Right lobe of liver (tissue), 4 donors: ENCODE measurements around the gene MAML3.

ENCODE experiments used
- CTCF ChIP-seq, 4 donors: fragments of 200-600 bp in 3 of 4; fragments of 450-650 bp in 1 of 4; IDR thresholded peaks; one replicate each; pipeline versions ENCODE4 v1.5.1 to v1.8.0; 2016 to 2022; ENCODE audit warnings: antibody characterized with exemption in 4 of 4, mild to moderate bottlenecking in 2 of 4
- POLR2A ChIP-seq: fragments of 450-650 bp; IDR thresholded peaks from one replicate; pipeline ENCODE4 v1.6.1; 2017; ENCODE audit warnings: antibody characterized with exemption, mild to moderate bottlenecking
- donor health status: DM: no; HTN: no; CAD: no.
- donor health status: DM: no; HTN: no; CAD: no.
- donor health status: DM: no; HTN: yes; CAD: no.

GRCh38 chr4:139728840-139729239 lies 425.1 kb downstream of the MAML3 start:
- TF ChIP-seq CTCF (IDR thresholded peaks at IDR 0.05) (no peak), POLR2A (no peak)
